Measurements from ENCODE around the gene FBN2. TPM values are rescaled to one million over a fixed set of nuclear protein-coding genes. Genes with fewer than 3 reads are reported as not detected.
"Not testable (repeated sequence)": the region's sequence is repeated elsewhere in the genome, so short reads cannot be mapped to it uniquely, and the experiment has no call there.

FBN2 gene
- total RNA-seq, 1 experiment from 2014 or later: 4.7 TPM

GRCh38 chr5:128487041-128487440 lies 51.0 kb downstream of the FBN2 start:
- DNase-seq (ENCODE audit: low spot score): no peak
- in situ Hi-C loops (cut with HindIII; ENCODE audit: low sequenced_read_pairs): no loop called here

GRCh38 chr5:128483738-128484137 lies 54.3 kb downstream of the FBN2 start:
- DNase-seq (ENCODE audit: low spot score): no peak
- in situ Hi-C loops (cut with HindIII; ENCODE audit: low sequenced_read_pairs): no loop called here

- in situ Hi-C loops (cut with HindIII; ENCODE audit: low sequenced_read_pairs): no loop called here
- DNase-seq (ENCODE audit: low spot score): no peak
Observed at GRCh38 chr5:128480906-128481633, 57.0 kb downstream of the FBN2 start.

GRCh38 chr5:128480158-128480557 lies 57.9 kb downstream of the FBN2 start:
- in situ Hi-C loops (cut with HindIII; ENCODE audit: low sequenced_read_pairs): no loop called here
- DNase-seq (ENCODE audit: low spot score): no peak

- in situ Hi-C loops (cut with HindIII; ENCODE audit: low sequenced_read_pairs): no loop called here
- no peak for DNase-seq (ENCODE audit: low spot score)
Observed at GRCh38 chr5:128478386-128479368, 59.4 kb downstream of the FBN2 start.

GRCh38 chr5:128477944-128478343 lies 60.1 kb downstream of the FBN2 start:
- no peak for DNase-seq (ENCODE audit: low spot score)
- in situ Hi-C loops (cut with HindIII; ENCODE audit: low sequenced_read_pairs): no loop called here

GRCh38 chr5:128475693-128476092 lies 62.4 kb downstream of the FBN2 start:
- in situ Hi-C loops (cut with HindIII; ENCODE audit: low sequenced_read_pairs): no loop called here
- DNase-seq (ENCODE audit: low spot score): no peak

- in situ Hi-C loops (cut with HindIII; ENCODE audit: low sequenced_read_pairs): no loop called here
- no peak for DNase-seq (ENCODE audit: low spot score)
Observed at GRCh38 chr5:128472919-128473318, 65.1 kb downstream of the FBN2 start.

GRCh38 chr5:128472036-128472435 lies 66.0 kb downstream of the FBN2 start:
- DNase-seq (ENCODE audit: low spot score): no peak
- in situ Hi-C loops (cut with HindIII; ENCODE audit: low sequenced_read_pairs): no loop called here

GRCh38 chr5:128470663-128471062 lies 67.4 kb downstream of the FBN2 start:
- in situ Hi-C loops (cut with HindIII; ENCODE audit: low sequenced_read_pairs): no loop called here
- DNase-seq (ENCODE audit: low spot score): no peak

- in situ Hi-C loops (cut with HindIII; ENCODE audit: low sequenced_read_pairs): no loop called here
- DNase-seq (ENCODE audit: low spot score): no peak
Observed at GRCh38 chr5:128469912-128470311, 68.1 kb downstream of the FBN2 start.

- no peak for DNase-seq (ENCODE audit: low spot score)
- in situ Hi-C loops (cut with HindIII; ENCODE audit: low sequenced_read_pairs): no loop called here
Observed at GRCh38 chr5:128466980-128467379, 71.1 kb downstream of the FBN2 start.

GRCh38 chr5:128466554-128466953 lies 71.5 kb downstream of the FBN2 start:
- no peak for DNase-seq (ENCODE audit: low spot score)
- in situ Hi-C loops (cut with HindIII; ENCODE audit: low sequenced_read_pairs): no loop called here

- DNase-seq (ENCODE audit: low spot score): no peak
- in situ Hi-C loops (cut with HindIII; ENCODE audit: low sequenced_read_pairs): no loop called here
Observed at GRCh38 chr5:128464596-128464995, 73.4 kb downstream of the FBN2 start.

- in situ Hi-C loops (cut with HindIII; ENCODE audit: low sequenced_read_pairs): no loop called here
- no peak for DNase-seq (ENCODE audit: low spot score)
Observed at GRCh38 chr5:128462330-128462729, 75.7 kb downstream of the FBN2 start.

- DNase-seq (ENCODE audit: low spot score); in situ Hi-C loops (cut with HindIII; ENCODE audit: low sequenced_read_pairs): not testable (repeated sequence)
Observed at GRCh38 chr5:128457147-128457915, 80.7 kb downstream of the FBN2 start.

- in situ Hi-C loops (cut with HindIII; ENCODE audit: low sequenced_read_pairs): no loop called here
- no peak for DNase-seq (ENCODE audit: low spot score)
Observed at GRCh38 chr5:128455841-128456361, 82.1 kb downstream of the FBN2 start.

- in situ Hi-C loops (cut with HindIII; ENCODE audit: low sequenced_read_pairs): no loop called here
- no peak for DNase-seq (ENCODE audit: low spot score)
Observed at GRCh38 chr5:128453121-128453520, 84.9 kb downstream of the FBN2 start.

GRCh38 chr5:128447224-128447623 lies 90.8 kb downstream of the FBN2 start:
- in situ Hi-C loops (cut with HindIII; ENCODE audit: low sequenced_read_pairs); DNase-seq (ENCODE audit: low spot score): not testable (repeated sequence)
